PFSK-1 (cell line): ENCODE measurements around the gene CACNA1A.

Source experiments
- FOXP2 ChIP-seq: optimal IDR thresholded peaks from 2 replicates; pipeline ENCODE3; 2011; ENCODE audit warnings: borderline replicate concordance, control low read depth, inconsistent platforms; ENCODE audit not compliant: insufficient read depth; ENCODE audit errors: extremely low read length, extremely low read depth
- POLR2AphosphoS5 ChIP-seq: IDR thresholded peaks from 2 replicates; pipeline ENCODE4 v1.6.1; 2012; ENCODE audit warnings: low read depth, mild to moderate bottlenecking, control low read depth, low read length, moderate library complexity
- REST ChIP-seq, 2 experiments: IDR thresholded peaks; 2 replicates each; pipeline versions ENCODE4 v1.6.1 to v1.8.0; 2011 to 2012; ENCODE audit warnings: low read depth in 2 of 2, low read length in 2 of 2, control low read depth in 1 of 2, inconsistent platforms in 1 of 2, mild to moderate bottlenecking in 1 of 2, moderate library complexity in 1 of 2; ENCODE audit not compliant: insufficient read depth in 1 of 2
- SIN3A ChIP-seq: IDR thresholded peaks from 2 replicates; pipeline ENCODE4 v1.6.1; 2012; ENCODE audit warnings: mild to moderate bottlenecking, low read length, moderate library complexity, borderline replicate concordance; ENCODE audit not compliant: insufficient read depth
- TAF1 ChIP-seq: IDR thresholded peaks from 2 replicates; pipeline ENCODE4 v1.6.1; 2012; ENCODE audit warnings: low read length, control low read depth, borderline replicate concordance; ENCODE audit not compliant: insufficient read depth

DNA sequence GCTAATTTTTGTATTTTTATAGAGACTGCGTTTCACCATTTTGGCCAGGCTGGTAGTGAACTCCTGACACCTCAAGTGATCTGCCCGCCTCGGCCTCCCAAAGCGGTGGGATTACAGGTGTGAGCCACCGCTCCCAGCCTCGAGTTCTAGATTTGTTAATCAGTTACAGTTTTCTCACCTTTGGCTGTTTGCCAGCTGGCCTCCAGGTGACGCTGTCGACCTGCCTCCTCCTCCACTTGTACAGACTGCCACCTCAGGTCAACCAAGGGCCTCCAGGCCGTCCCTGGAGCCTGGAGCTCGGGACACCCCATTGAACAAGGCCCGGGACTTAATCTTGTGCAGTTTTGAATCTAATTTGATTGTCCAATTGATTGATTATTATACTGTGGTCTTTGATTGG, 310.6 kb downstream of the CACNA1A start:
- no peak for TF ChIP-seq POLR2AphosphoS5
- TF ChIP-seq FOXP2, result no peak
- no peak for TF ChIP-seq SIN3A
- TF ChIP-seq REST (IDR thresholded peaks at IDR 0.05; ENCODE audit: insufficient read depth in 1 of 2, low read depth in 2 of 2, low read length in 2 of 2), result no peak
- TF ChIP-seq TAF1, result no peak
